ENCODE data around the gene GNAS-AS1. TPM values are rescaled to one million over a fixed set of nuclear protein-coding genes. Genes with fewer than 3 reads are reported as not detected.
A peak's percentile ranks its signal among the peaks of the same experiment; 100 is the strongest.

GNAS-AS1 gene
- total and polyA plus RNA-seq, 2 experiments from 2014 or later, result 12.3 to 15.0 TPM

- Histone ChIP-seq H2AFZ (peak overlapping the region; percentile 24; the same call in 1 of the 2 replicates), H3K4me2 (no peak overlapping the region), H3K27me3 (ENCODE audit: insufficient read depth) (no peaks in the 10 kb centered on the region), H3F3A (replicated peaks; ENCODE audit: low read depth) (no peaks in the 10 kb centered on the region), H4K20me1 (replicated peaks; ENCODE audit: insufficient read depth) (no peaks in the 10 kb centered on the region), H3K27ac (ENCODE audit: low read depth) (no peak overlapping the region), H3K79me2 (replicated peaks; ENCODE audit: insufficient read depth) (no peaks in the 10 kb centered on the region), H3K9me2 (ENCODE audit: insufficient read depth) (peaks cover 11% of the 10 kb centered on the region; the same call in 1 of the 2 replicates), H3K36me3 (ENCODE audit: insufficient read depth) (no peaks in the 10 kb centered on the region), H3K4me1 (ENCODE audit: insufficient read depth) (peaks cover 40% of the 10 kb centered on the region), H3K4me3 (no peak overlapping the region)
- Mint-ChIP-seq H3K27ac (no peak overlapping the region), H3K27me3 (ENCODE audit: insufficient read depth, low read depth, poor library complexity) (peaks cover 10% of the 10 kb centered on the region), H3K36me3 (ENCODE audit: low read depth) (no peaks in the 10 kb centered on the region), H3K9me3 (no peaks in the 10 kb centered on the region), H3K4me3 (no peak overlapping the region), H3K4me1 (peaks cover 56% of the 10 kb centered on the region)
- no peak for DNase-seq (ENCODE audit: low spot score)
- no peak for TF ChIP-seq ZNF331 (CRISPR knock-in tag; IDR thresholded peaks at IDR 0.05; ENCODE audit: low read depth)
- no peak for TF ChIP-seq CREB1 (CRISPR knock-in tag; IDR thresholded peaks at IDR 0.05; ENCODE audit: low read depth)
- TF ChIP-seq CTCF (conservative IDR thresholded peaks at IDR 0.05; ENCODE audit: low read depth in 2 of 2), result no peak
- TF ChIP-seq JUNB (IDR thresholded peaks at IDR 0.05; ENCODE audit: unreplicated experiment), result no peak
- no peak for TF ChIP-seq REST (IDR thresholded peaks at IDR 0.05; ENCODE audit: unreplicated experiment)
- TF ChIP-seq ETS1 (IDR thresholded peaks at IDR 0.05), result no peak
- TF ChIP-seq NANOG (IDR thresholded peaks at IDR 0.05; ENCODE audit: borderline replicate concordance), result no peak
- no peak for TF ChIP-seq EZH2phosphoT487 (IDR thresholded peaks at IDR 0.05; ENCODE audit: unreplicated experiment)
- no peak for TF ChIP-seq STAT1 (IDR thresholded peaks at IDR 0.05; ENCODE audit: unreplicated experiment)
- no peak for TF ChIP-seq EZH2 (IDR thresholded peaks at IDR 0.05; ENCODE audit: low read depth, unreplicated experiment)
- no peak for TF ChIP-seq ZNF114 (CRISPR knock-in tag; IDR thresholded peaks at IDR 0.05)
- TF ChIP-seq POLR2AphosphoS5 (IDR thresholded peaks at IDR 0.05; ENCODE audit: low read depth), result no peak
- TF ChIP-seq ZNF462 (CRISPR knock-in tag; IDR thresholded peaks at IDR 0.05), result no peak
- no peak for ATAC-seq
Observed at GRCh38 chr20:58803533-58803932, 47.2 kb downstream of the GNAS-AS1 start.
